Stimulated activated naive CD8-positive, alpha-beta T cell treated with anti-CD3 and anti-CD28 coated beads, Interleukin-15, amount 100 ng/mL, for 72 hours (primary cell): ENCODE results near the gene DIP2A.
"Not testable (repeated sequence)": the region's sequence is repeated elsewhere in the genome, so short reads cannot be mapped to it uniquely, and the experiment has no call there.

ENCODE experiments used
- ATAC-seq: fragments of 150-1000 bp; cut with Tn5 transposase; 2 replicates; pipeline ENCODE4 v1.10.0; 2021; ENCODE audit warnings: mild to moderate bottlenecking, moderate library complexity
- DNase-seq, 2 donors: peaks; one replicate each; pipeline ENCODE4 v3.0.0; 2021 to 2022
- H3K27ac Mint-ChIP-seq, 2 donors: one replicate each; pipeline ENCODE4 v1.8.0; 2022; ENCODE audit warnings: mild to moderate bottlenecking in 2 of 2, mixed read lengths in 2 of 2, moderate library complexity in 2 of 2
- H3K27me3 Mint-ChIP-seq: one replicate; pipeline ENCODE4 v1.8.0; 2022; ENCODE audit warnings: mixed read lengths
- H3K4me1 Mint-ChIP-seq: one replicate; pipeline ENCODE4 v1.8.0; 2022; ENCODE audit warnings: mild to moderate bottlenecking, mixed read lengths
- H3K4me3 Mint-ChIP-seq, 2 donors: one replicate each; pipeline ENCODE4 v1.8.0; 2022; ENCODE audit warnings: mild to moderate bottlenecking in 2 of 2, mixed read lengths in 2 of 2, moderate library complexity in 1 of 2
- H3K9me3 Mint-ChIP-seq, 2 donors: one replicate each; pipeline ENCODE4 v1.8.0; 2022; ENCODE audit warnings: mixed read lengths in 2 of 2

DIP2A gene

DNA sequence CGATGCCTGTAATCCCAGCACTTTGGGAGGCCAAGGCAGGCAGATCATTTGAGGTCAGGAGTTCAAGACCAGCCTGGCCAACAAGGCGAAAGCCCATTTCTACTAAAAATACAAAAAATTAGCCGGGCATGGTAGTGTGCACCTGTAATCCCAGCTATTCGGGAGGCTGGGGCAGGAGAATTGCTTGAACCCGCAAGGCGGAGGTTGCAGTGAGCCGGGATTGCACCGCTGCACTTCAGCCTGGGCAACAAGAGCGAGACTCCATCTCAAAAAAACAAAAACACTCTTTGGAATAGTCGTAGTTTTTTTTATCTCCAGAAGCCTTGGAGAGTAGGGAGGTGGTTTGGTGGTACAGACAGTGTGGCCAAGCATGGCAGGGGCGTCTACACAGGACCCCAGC is 25.6 kb upstream of the DIP2A start:
- not testable (repeated sequence) for DNase-seq, ATAC-seq, H3K9me3 Mint-ChIP-seq, H3K27me3 Mint-ChIP-seq, H3K4me3 Mint-ChIP-seq
- peaks cover 47% of the 10 kb centered on the region for H3K4me1 Mint-ChIP-seq
- peak overlapping the region in 1 of 2 donors; percentile 59 for H3K27ac Mint-ChIP-seq

DNA sequence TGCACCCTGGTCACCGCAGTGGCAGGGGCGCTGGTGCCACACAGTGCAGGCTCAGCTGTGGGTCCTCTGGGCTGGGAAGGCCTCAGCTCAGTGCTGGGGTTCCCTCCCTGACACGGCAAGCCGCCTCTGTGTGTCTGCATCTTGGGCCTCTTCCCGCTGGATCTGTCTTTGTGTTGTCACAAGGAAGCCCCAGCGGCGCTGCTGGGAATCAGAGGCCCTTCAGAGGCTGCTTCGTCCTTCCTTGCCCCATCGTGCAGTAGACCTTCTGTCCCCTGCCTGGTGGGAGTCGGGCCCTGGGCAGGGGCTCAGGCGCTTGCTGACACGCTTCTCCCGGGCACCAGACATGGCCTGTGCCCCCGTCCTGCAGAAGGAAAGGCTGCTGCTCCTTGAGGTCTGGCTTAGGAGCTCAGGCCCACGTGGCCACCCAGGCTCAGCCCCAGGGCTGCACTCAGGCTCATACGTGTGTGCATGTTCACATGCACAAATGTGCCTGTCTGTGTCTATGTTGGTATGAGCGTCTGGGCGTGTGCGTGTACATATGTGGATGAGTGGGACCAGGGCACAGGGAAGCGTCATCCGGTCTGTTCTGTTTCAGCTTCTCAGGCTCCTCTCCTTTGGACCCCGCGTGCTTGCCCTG is 24.3 kb upstream of the DIP2A start:
- Mint-ChIP-seq H3K27me3 (no peaks in the 10 kb centered on the region), H3K4me3 (no peak overlapping the region), H3K27ac (peak overlapping the region in 1 of 2 donors; percentile 66), H3K9me3 (no peaks in the 10 kb centered on the region), H3K4me1 (peaks cover 50% of the 10 kb centered on the region)
- DNase-seq (no peak), ATAC-seq (no peak)

DNA sequence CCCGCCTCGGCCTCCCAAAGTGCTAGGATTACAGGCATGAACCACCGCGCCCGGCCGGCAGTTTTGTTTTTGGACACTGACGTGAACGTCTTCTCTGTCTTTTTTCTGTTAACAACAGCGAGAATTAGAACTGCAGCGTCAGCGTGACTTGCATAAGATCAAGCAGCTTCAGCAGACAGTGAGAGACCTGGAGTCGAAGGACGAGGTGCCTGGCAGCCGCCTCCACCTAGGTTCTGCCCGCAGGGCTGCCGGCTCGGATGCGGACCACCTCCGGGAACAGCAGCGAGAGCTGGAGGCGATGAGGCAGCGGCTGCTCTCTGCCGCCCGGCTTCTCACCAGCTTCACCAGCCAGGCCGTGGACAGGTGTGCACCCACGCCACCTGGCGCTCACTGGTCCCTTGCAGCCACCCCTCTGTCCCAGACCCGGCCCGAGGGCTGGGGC is 22.9 kb upstream of the DIP2A start:
- Mint-ChIP-seq H3K4me1 (peaks cover 38% of the 10 kb centered on the region), H3K27ac (peak overlapping the region; percentile 46 to 48), H3K9me3 (no peaks in the 10 kb centered on the region), H3K27me3 (no peaks in the 10 kb centered on the region), H3K4me3 (no peak overlapping the region)
- no peak for ATAC-seq
- DNase-seq = no peak

DNA sequence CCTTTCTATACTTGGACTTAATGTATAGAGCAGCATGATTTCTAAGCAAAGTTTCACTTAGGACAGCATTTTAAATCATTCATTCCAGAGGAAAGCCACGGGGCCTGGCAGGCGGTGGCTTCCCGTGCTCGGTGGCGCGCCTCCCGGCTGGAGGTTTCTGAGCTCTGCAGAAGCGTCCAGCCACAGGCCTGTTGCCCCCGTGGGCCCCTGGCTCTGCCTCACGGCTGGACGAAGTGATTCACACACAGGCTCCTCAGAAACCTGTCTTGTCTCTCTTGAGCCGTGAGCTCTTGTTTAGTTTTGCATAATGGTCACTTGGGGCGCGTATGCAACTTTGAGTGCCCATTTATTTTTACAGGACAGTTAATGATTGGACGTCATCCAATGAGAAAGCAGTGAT is 22.1 kb upstream of the DIP2A start:
- Mint-ChIP-seq H3K27ac (no peak overlapping the region), H3K4me3 (peak overlapping the region in 1 of 2 donors; percentile 79), H3K27me3 (no peaks in the 10 kb centered on the region), H3K9me3 (no peaks in the 10 kb centered on the region), H3K4me1 (peaks cover 32% of the 10 kb centered on the region)
- DNase-seq = no peak
- no peak for ATAC-seq

DNA sequence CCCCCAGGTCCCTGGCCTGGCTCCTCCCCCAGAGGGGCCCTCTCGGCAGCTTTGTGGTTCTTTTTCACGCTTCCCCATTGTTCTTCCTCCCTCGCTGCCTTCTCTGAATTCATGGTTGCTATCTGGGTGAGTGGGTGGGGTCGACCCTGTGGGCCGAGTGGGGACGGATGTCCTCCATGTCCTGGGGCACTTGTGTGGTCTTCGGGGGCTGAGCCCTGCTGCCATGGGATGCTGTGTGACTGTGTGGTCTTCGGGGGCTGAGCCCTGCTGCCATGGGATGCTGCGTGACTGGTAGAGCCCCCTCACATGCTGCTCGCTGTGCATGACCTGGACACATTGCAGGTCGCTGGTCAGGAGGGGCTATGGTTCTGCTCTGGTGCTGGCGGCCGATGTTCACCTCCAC is 21.6 kb upstream of the DIP2A start:
- no peak for DNase-seq
- Mint-ChIP-seq H3K4me1 (peaks cover 27% of the 10 kb centered on the region), H3K4me3 (peak overlapping the region in 1 of 2 donors; percentile 79), H3K27me3 (no peaks in the 10 kb centered on the region), H3K9me3 (no peaks in the 10 kb centered on the region), H3K27ac (peak overlapping the region in 1 of 2 donors; percentile 6)
- ATAC-seq = peak; percentile 35

DNA sequence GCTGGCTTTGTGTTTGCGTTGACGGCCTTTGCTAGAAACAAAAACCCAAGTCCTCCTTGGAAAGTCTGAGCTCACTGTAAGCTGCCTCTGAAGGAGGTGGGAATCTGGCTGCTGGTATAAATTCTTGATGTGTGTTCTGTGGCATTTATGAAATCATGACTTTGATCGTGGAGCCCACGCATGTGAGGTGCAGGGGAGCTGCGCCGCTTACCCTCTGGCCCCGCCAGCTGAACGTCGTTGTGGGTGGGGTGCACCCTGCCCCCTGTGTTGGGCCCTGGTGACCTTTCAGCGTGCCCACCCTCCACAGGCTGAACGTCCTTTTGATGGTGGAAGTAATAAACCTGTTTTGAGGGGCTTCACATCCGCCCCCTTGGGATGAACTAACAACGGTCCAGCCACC is 21.2 kb upstream of the DIP2A start:
- peak overlapping the region in 1 of 2 donors; percentile 79 for H3K4me3 Mint-ChIP-seq
- DNase-seq (no peak), ATAC-seq (peak; percentile 28)
- peaks cover 29% of the 10 kb centered on the region for H3K4me1 Mint-ChIP-seq
- H3K9me3 Mint-ChIP-seq = no peaks in the 10 kb centered on the region
- no peaks in the 10 kb centered on the region for H3K27me3 Mint-ChIP-seq
- peak overlapping the region in 1 of 2 donors; percentile 67 for H3K27ac Mint-ChIP-seq

DNA sequence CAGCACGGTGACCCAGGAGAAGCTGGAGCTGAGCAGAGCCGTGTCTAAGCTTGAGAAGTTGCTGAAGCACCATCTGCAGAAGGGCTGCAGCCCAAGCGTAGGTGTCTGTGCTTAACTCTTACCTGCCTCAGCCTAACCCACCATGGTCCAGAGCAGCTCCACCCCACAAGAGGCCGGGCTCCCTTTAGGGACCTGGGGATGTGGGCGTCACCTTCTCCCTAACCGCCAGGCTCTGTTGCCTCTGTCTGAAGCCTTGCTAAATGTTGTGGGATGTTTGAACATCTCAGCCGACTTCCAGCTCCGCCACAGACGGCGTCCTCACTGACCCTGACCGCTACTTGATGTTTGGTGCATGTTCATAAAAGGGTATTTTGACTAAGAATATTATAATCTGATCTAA is 20.4 kb upstream of the DIP2A start:
- ATAC-seq (no peak), DNase-seq (no peak)
- no peaks in the 10 kb centered on the region for H3K27me3 Mint-ChIP-seq
- peak overlapping the region in 1 of 2 donors; percentile 67 for H3K27ac Mint-ChIP-seq
- peaks cover 37% of the 10 kb centered on the region for H3K4me1 Mint-ChIP-seq
- peak overlapping the region in 1 of 2 donors; percentile 39 for H3K4me3 Mint-ChIP-seq
- no peaks in the 10 kb centered on the region for H3K9me3 Mint-ChIP-seq

DNA sequence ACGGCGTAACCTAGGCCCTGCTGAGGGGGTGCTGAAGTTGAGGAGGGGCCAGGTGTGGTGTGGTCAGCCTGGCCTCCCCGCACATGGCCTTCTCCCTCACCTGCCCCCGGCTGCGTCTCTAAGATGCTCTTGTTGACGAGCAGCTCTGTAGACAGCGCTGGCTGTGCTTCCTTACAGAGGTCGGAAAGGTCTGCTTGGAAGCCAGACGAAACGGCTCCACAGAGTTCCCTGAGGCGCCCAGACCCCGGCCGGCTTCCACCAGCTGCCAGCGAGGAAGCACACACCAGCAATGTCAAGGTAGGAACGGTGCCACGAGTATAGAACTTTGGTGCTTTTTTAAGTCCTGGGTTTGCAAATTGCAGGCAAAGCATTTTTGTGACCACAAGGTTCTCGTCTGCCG is 18.8 kb upstream of the DIP2A start:
- no peak overlapping the region for H3K4me3 Mint-ChIP-seq
- H3K27ac Mint-ChIP-seq = peak overlapping the region in 1 of 2 donors; percentile 34
- no peak for ATAC-seq
- peaks cover 35% of the 10 kb centered on the region for H3K4me1 Mint-ChIP-seq
- H3K27me3 Mint-ChIP-seq = no peaks in the 10 kb centered on the region
- DNase-seq = no peak
- no peaks in the 10 kb centered on the region for H3K9me3 Mint-ChIP-seq

DNA sequence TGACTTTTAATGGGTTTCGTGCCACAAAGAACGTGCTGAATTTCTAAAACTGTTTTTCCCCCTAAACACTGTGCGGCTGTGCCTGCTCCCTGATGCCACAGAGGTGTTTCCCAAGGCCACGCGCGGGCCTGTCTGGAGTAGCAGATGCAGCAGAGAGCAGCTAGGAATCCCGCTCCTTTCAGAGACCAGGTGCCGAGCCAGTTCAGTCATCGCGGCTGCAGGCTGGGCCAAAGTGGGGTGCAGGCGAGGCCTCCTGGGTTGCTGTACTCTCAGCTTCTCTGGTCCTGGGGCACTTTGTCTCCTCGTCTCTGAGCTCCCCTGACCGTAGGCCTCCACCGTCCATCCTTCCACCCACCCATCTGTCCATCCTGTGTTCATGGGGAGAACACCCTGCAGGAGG is 17.4 kb upstream of the DIP2A start:
- Mint-ChIP-seq H3K4me1 (peaks cover 33% of the 10 kb centered on the region), H3K4me3 (no peak overlapping the region), H3K9me3 (no peaks in the 10 kb centered on the region), H3K27ac (no peak overlapping the region), H3K27me3 (no peaks in the 10 kb centered on the region)
- DNase-seq = no peak
- ATAC-seq = no peak

DNA sequence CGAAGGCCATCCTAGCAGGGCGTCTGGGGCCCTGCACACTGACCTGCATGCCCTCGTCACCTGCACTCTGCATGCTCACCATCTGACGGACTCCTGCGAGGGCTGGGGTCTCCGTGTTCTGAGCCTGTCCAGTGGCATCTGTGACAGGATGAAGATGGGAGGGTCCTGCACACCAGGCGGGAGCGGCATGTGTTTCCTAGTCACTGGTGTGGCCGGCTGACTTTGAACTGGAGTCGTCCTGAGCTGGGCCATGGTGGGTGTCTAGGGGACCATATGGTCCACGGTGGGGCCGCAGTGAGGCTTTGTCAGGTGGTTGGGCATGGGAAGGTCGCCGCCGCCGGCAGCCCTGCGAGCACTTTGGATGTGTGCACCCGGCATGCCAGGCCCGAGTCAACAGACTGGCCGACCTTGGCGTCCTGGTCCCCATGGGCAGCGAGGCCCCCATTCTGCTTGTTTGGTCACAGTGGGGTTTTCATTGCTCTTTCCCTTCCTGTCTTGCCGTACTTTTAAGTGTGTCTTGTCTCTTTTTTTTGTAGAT is 16.7 kb upstream of the DIP2A start:
- DNase-seq (no peak), ATAC-seq (no peak)
- Mint-ChIP-seq H3K4me3 (no peak overlapping the region), H3K4me1 (peaks cover 26% of the 10 kb centered on the region), H3K27ac (peak overlapping the region in 1 of 2 donors; percentile 34), H3K9me3 (no peaks in the 10 kb centered on the region), H3K27me3 (no peaks in the 10 kb centered on the region)

DNA sequence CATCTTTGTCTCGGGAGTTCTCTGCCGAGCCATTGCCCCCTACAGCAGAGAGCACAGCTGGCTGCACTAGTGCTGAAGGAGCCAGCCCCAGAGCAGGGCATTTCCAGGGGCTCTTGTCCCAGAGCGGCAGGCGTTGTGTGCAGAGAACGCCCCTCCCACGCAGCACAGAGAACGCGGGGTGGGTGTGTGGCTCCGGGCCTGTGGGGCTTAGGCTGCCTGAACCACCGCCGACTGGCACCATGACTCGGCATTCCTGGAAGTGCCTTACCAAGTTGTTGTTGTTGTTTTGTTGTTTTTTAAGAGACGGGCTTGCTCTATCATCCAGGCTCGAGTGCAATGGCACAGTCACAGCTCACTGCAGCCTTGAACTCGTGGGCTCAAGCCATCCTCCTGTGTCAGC is 15.8 kb upstream of the DIP2A start:
- DNase-seq = no peak
- Mint-ChIP-seq H3K4me1 (peaks cover 16% of the 10 kb centered on the region), H3K27me3 (no peaks in the 10 kb centered on the region), H3K9me3 (no peaks in the 10 kb centered on the region), H3K27ac (peak overlapping the region in 1 of 2 donors; percentile 31), H3K4me3 (no peak overlapping the region)
- ATAC-seq = no peak

DNA sequence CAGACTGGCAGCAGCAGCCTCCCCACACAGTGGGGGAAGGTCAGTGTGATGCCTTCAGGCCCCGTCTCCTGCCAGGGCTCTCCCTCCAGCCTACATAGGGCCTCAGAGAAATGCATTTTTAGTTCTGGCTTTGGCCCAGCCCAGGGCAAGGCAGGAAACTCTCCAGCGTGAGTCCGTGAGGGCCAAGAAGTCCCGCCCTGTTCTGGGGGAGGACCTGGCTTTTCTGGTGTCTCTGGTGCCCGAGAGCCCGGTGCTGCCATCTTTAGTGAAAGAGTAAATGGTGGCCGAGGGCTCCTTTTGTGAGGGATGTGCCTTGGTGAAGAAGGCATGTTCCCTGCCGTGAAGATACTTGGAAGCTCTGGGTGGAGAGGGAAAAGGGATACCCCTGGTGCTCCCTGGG is 14.8 kb upstream of the DIP2A start:
- ATAC-seq (no peak), DNase-seq (no peak)
- Mint-ChIP-seq H3K4me1 (peaks cover 18% of the 10 kb centered on the region), H3K27ac (peak overlapping the region in 1 of 2 donors; percentile 55), H3K27me3 (no peaks in the 10 kb centered on the region), H3K9me3 (peaks cover 0 to 6% of the 10 kb centered on the region in 2 donors), H3K4me3 (no peak overlapping the region)

DNA sequence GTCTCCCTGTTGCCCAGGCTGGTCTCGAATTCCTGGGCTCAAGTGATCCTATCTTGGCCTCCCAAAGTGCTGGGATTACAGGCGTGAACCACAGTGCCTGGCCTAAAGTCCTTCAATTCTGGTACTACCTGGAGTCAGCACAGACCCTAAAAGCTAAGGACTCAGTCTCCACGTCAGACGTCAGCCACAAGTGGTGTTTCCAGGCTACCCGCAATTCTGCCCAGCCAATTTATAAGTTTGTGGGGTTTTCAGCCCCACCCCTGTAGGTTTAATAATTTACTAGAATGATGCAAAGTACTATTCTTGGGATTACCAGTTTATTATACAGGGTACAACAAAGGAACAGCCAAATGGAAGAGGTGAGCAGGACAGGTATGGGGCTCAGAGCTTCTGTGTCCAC is 10.6 kb upstream of the DIP2A start:
- Mint-ChIP-seq H3K27ac (peak overlapping the region in 1 of 2 donors; percentile 56), H3K4me1 (peaks cover 17% of the 10 kb centered on the region), H3K9me3 (peaks cover 0 to 6% of the 10 kb centered on the region in 2 donors), H3K4me3 (no peak overlapping the region), H3K27me3 (no peaks in the 10 kb centered on the region)
- DNase-seq = no peak
- ATAC-seq = no peak

DNA sequence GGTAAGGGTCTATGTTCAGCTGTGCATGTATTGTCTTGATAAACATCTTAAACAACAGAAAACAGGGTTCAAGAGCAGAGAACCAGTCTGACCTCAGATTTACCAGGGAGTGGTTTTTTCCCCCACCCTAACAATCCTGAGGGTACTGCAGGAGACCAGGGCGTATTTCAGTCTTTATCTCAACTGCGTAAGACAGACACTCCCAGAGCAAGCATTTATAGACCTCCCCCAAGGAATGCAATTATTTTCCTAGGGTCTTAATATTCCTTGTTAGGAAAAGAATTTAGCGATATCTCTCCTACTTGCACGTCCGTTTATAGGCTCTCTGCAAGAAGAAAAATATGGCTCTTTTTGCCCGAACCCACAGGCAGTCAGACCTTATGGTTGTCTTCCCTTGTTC is 9.8 kb upstream of the DIP2A start:
- H3K27me3 Mint-ChIP-seq, H3K9me3 Mint-ChIP-seq, ATAC-seq, H3K27ac Mint-ChIP-seq, H3K4me3 Mint-ChIP-seq, DNase-seq: not testable (repeated sequence)
- peaks cover 13% of the 10 kb centered on the region for H3K4me1 Mint-ChIP-seq

DNA sequence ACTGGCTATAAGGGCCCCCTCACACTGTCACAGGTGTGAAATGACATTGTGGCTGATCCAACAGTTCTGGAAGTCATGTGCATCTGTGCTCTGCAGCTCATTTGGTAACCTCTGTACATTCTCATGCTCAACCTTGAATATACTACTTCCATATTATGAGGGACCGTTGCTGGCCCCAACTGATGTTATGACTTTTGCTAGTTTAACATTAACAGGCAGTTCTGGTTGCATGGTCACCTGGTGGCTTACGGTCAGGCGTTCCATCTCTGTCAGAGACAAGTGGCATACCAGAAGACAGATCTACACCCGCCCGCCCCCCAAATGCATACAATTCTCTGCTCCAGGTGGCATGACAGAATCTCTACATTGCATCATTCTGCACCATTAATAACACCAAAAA is 6.0 kb upstream of the DIP2A start:
- no peak for DNase-seq
- Mint-ChIP-seq H3K9me3 (peaks cover 0 to 6% of the 10 kb centered on the region in 2 donors), H3K4me1 (peaks cover 42% of the 10 kb centered on the region), H3K4me3 (no peak overlapping the region), H3K27ac (no peak overlapping the region), H3K27me3 (no peaks in the 10 kb centered on the region)
- no peak for ATAC-seq

DNA sequence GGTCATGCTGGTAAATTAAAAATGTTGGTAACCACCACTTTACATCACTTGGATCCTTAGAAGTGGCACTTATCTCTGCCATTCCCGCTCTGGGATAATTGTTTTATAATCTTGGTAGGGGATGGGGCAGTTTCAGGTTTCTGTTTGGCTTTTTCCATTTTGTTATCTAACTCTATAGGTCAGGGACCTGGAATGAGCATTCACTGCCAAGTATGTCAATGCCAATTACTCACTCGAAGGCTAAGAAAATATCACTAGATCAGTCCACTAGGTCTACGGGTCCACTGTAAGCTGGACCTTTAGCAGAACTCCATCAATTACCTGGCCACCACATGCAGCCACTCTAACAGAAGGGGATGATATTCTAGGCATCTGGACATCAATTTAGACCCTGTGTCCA is 4.5 kb upstream of the DIP2A start:
- no peaks in the 10 kb centered on the region for H3K9me3 Mint-ChIP-seq
- H3K27ac Mint-ChIP-seq = no peak overlapping the region
- no peak overlapping the region for H3K4me3 Mint-ChIP-seq
- DNase-seq = no peak
- no peak for ATAC-seq
- H3K4me1 Mint-ChIP-seq = peaks cover 36% of the 10 kb centered on the region
- H3K27me3 Mint-ChIP-seq = no peaks in the 10 kb centered on the region
